PC-9 (cell line): ENCODE measurements around the gene LKAAEAR1. TPM values are rescaled to one million over a fixed set of nuclear protein-coding genes. Genes with fewer than 3 reads are reported as not detected.
A peak's percentile ranks its signal among the peaks of the same experiment; 100 is the strongest.

Experiments
- BruUV-seq: library from RNA; stranded (reverse); fragments of 400-500 nt; replicated peaks from 2 replicates; lab custom pipeline; 2021; lab: Mats Ljungman, UMichigan
- CTCF ChIA-PET: fragments of 300-600 bp; sonication (Branson Sonifier 250); formaldehyde crosslinking; loops from one replicate; lab custom pipeline; 2022; ENCODE audit warnings: antibody characterized with exemption; lab: Charles Lee
- POLR2A ChIA-PET: fragments of 300-600 bp; sonication (Branson Sonifier 250); formaldehyde crosslinking; loops from one replicate; lab custom pipeline; 2022; ENCODE audit warnings: antibody characterized with exemption; ENCODE audit not compliant: unreplicated experiment; lab: Charles Lee
- DNase-seq, 2 experiments: peaks; one replicate each; pipeline versions ENCODE4 v3.0.0 to v3.0.0-alpha.2; 2015 to 2022; ENCODE audit warnings: mixed read lengths in 1 of 2
- H2AFZ ChIP-seq: fragments of 200-600 bp; sonication (generic); 2 replicates; pipeline ENCODE4 v1.8.1; 2017; ENCODE audit warnings: antibody characterized with exemption
- H3F3A ChIP-seq: fragments of 200-600 bp; sonication (generic); 2 replicates; pipeline ENCODE4 v1.8.1; 2017; ENCODE audit warnings: antibody characterized with exemption, mild to moderate bottlenecking, low read depth; ENCODE audit not compliant: insufficient read depth
- H3K27ac ChIP-seq: fragments of 200-600 bp; sonication (generic); 2 replicates; pipeline ENCODE4 v1.6.1; 2016; ENCODE audit warnings: mixed run types
- H3K27me3 ChIP-seq: fragments of 200-600 bp; sonication (generic); 2 replicates; pipeline ENCODE4 v1.6.1; 2016; ENCODE audit warnings: low read depth, mixed run types; ENCODE audit not compliant: insufficient read depth
- H3K36me3 ChIP-seq: fragments of 200-600 bp; sonication (generic); 2 replicates; pipeline ENCODE4 v1.6.1; 2016; ENCODE audit warnings: low read depth, mixed run types
- H3K4me1 ChIP-seq: fragments of 200-600 bp; sonication (generic); replicated peaks from 2 replicates; pipeline ENCODE4 v1.6.1; 2016; ENCODE audit warnings: mixed run types; ENCODE audit not compliant: insufficient read depth
- H3K4me2 ChIP-seq: fragments of 200-600 bp; sonication (generic); 2 replicates; pipeline ENCODE4 v1.6.1; 2017; ENCODE audit warnings: mixed run types
- H3K4me3 ChIP-seq: fragments of 200-600 bp; sonication (generic); 2 replicates; pipeline ENCODE4 v1.6.1; 2016; ENCODE audit warnings: mixed run types
- H3K79me2 ChIP-seq: fragments of 200-600 bp; sonication (generic); 2 replicates; pipeline ENCODE4 v1.6.1; 2017; ENCODE audit warnings: low read depth, mixed run types
- H3K9me2 ChIP-seq: fragments of 200-600 bp; sonication (generic); 2 replicates; pipeline ENCODE4 v1.8.1; 2017; ENCODE audit warnings: mild to moderate bottlenecking; ENCODE audit not compliant: insufficient read depth
- H3K9me3 ChIP-seq: fragments of 200-600 bp; sonication (generic); 2 replicates; pipeline ENCODE4 v1.8.1; 2016; ENCODE audit warnings: low read depth; ENCODE audit not compliant: insufficient read depth
- H4K20me1 ChIP-seq: fragments of 200-600 bp; sonication (generic); 2 replicates; pipeline ENCODE4 v1.8.1; 2017; ENCODE audit not compliant: insufficient read depth
- CTCF ChIP-seq: fragments of 200-600 bp; sonication (generic); conservative IDR thresholded peaks from 2 replicates; pipeline ENCODE4 v1.6.1; 2017; ENCODE audit warnings: mixed run types, antibody characterized with exemption, mild to moderate bottlenecking, moderate library complexity
- EZH2 ChIP-seq: fragments of 200-600 bp; sonication (generic); IDR thresholded peaks from 2 replicates; pipeline ENCODE4 v1.8.0; 2017; ENCODE audit warnings: antibody characterized with exemption, low read depth
- intact Hi-C: fragments of 100-400 bp; cut with micrococcal nuclease; formaldehyde crosslinking; loops from one replicate; pipeline ENCODE4 v1.10.0; 2022; ENCODE audit not compliant: unreplicated experiment
- total RNA-seq: library from RNA; stranded (reverse); gene quantifications from 2 replicates; pipeline ENCODE4 v1.2.3, GENCODE V29; 2021

LKAAEAR1 gene
- total RNA-seq, 1 experiment from 2014 or later, result not detected

GRCh38 chr20:64106981-64107735 lies 23.0 kb upstream of the LKAAEAR1 start, which contains the start of gene NPBWR2:
NPBWR2 (minus strand) TSS chr20:64107565; CDS start chr20:64106831, 734 bp downstream.
- Histone ChIP-seq H3K4me3 (no peak within 1 kb of the TSS), H3K4me1 (no peaks in the 10 kb centered on the region), H3K4me2 (no peak within 1 kb of the TSS), H3K9me3 (no peaks in the 10 kb centered on the region), H3F3A (no peaks in the 10 kb centered on the region), H2AFZ (no peak within 1 kb of the TSS), H3K27me3 (peaks cover 93% of the 10 kb centered on the region), H3K36me3 (no peaks in the 10 kb centered on the region), H3K9me2 (no peaks in the 10 kb centered on the region), H3K27ac (no peak within 1 kb of the TSS), H3K79me2 (no peaks in the 10 kb centered on the region), H4K20me1 (no peaks in the 10 kb centered on the region; the same call in 1 of the 2 replicates)
- CTCF ChIA-PET, result no interaction called here
- intact Hi-C loops, result no loop called here
- POLR2A ChIA-PET, result no interaction called here
- no TSS peak for BruUV-seq
- DNase-seq, result peak in 1 of 2 experiments; percentile 32
- TF ChIP-seq CTCF (no peak), EZH2 (no peak)

- H3K9me2 ChIP-seq, result no peaks in the 10 kb centered on the region
- no peaks in the 10 kb centered on the region for H3F3A ChIP-seq
- no peaks in the 10 kb centered on the region for H3K4me1 ChIP-seq
- BruUV-seq, result no TSS peak
- no peak overlapping the region for H2AFZ ChIP-seq
- no peak overlapping the region for H3K27ac ChIP-seq
- ChIA-PET POLR2A (interaction anchor here (0.6 kb wide), 1 partner anchor 28 kb away, joined by 4 read pairs; no protein-coding TSS in a partner anchor), CTCF (no interaction called here)
- no peak for TF ChIP-seq CTCF
- no peak for TF ChIP-seq EZH2
- H3K27me3 ChIP-seq, result peaks cover 93% of the 10 kb centered on the region
- H3K9me3 ChIP-seq, result no peaks in the 10 kb centered on the region
- no peaks in the 10 kb centered on the region for H3K36me3 ChIP-seq
- DNase-seq, result no peak
- no peaks in the 10 kb centered on the region for H3K79me2 ChIP-seq
- H3K4me3 ChIP-seq, result no peak overlapping the region
- intact Hi-C loops, result no loop called here
- H3K4me2 ChIP-seq, result no peak overlapping the region
- no peaks in the 10 kb centered on the region; the same call in 1 of the 2 replicates for H4K20me1 ChIP-seq
Measured at GRCh38 chr20:64106435-64106961, 22.3 kb upstream of the LKAAEAR1 start.

GRCh38 chr20:64105846-64106434 lies 21.7 kb upstream of the LKAAEAR1 start:
- Histone ChIP-seq H3K9me3 (no peaks in the 10 kb centered on the region), H3K27me3 (peaks cover 96% of the 10 kb centered on the region), H4K20me1 (no peaks in the 10 kb centered on the region; the same call in 1 of the 2 replicates), H2AFZ (no peak overlapping the region), H3K9me2 (no peaks in the 10 kb centered on the region), H3K4me3 (no peak overlapping the region), H3K4me1 (no peaks in the 10 kb centered on the region), H3K4me2 (no peak overlapping the region), H3K36me3 (no peaks in the 10 kb centered on the region), H3K79me2 (no peaks in the 10 kb centered on the region), H3K27ac (no peak overlapping the region), H3F3A (no peaks in the 10 kb centered on the region)
- TF ChIP-seq EZH2 (no peak), CTCF (no peak)
- BruUV-seq, result no TSS peak
- intact Hi-C loops, result no loop called here
- CTCF ChIA-PET, result no interaction called here
- DNase-seq, result peak in 1 of 2 experiments; percentile 32
- POLR2A ChIA-PET, result interaction anchor here (0.6 kb wide), 1 partner anchor 28 kb away, joined by 4 read pairs; no protein-coding TSS in a partner anchor
